SK-N-SH treated with all-trans-retinoic acid at 6 μM for 48 hours (cell line): ENCODE measurements around the gene OPRL1.

Experiments
- ATAC-seq: fragments of 200-7000 bp; cut with Tn5 transposase; 3 replicates; pipeline ENCODE4 v1.9.1; 2020; ENCODE audit warnings: mild to moderate bottlenecking, moderate library complexity
- ARNTL ChIP-seq: fragments of 450-650 bp; formaldehyde crosslinking; IDR thresholded peaks from 2 replicates; pipeline ENCODE4 v1.5.0; 2020; ENCODE audit warnings: low read depth, mild to moderate bottlenecking, moderate library complexity, borderline replicate concordance
- CREB5 ChIP-seq: fragments of 250-450 bp; sonication (Bioruptor Pico); IDR thresholded peaks from 2 replicates; pipeline ENCODE4 v1.5.1; 2020; ENCODE audit warnings: low read depth, mild to moderate bottlenecking, moderate library complexity
- CSDC2 ChIP-seq: fragments of 250-450 bp; sonication (Bioruptor Pico); IDR thresholded peaks from 2 replicates; pipeline ENCODE4 v1.5.0; 2020; ENCODE audit warnings: mild to moderate bottlenecking, moderate library complexity
- CSRNP3 ChIP-seq: fragments of 250-450 bp; sonication (Bioruptor Pico); IDR thresholded peaks from 2 replicates; pipeline ENCODE4 v1.5.1; 2021; ENCODE audit warnings: mild to moderate bottlenecking, moderate library complexity
- ESRRG ChIP-seq: fragments of 250-450 bp; sonication (Bioruptor Pico); IDR thresholded peaks from 2 replicates; pipeline ENCODE4 v1.6.1; 2021; ENCODE audit warnings: mild to moderate bottlenecking
- GLIS3 ChIP-seq: fragments of 250-450 bp; sonication (Bioruptor Pico); IDR thresholded peaks from 2 replicates; pipeline ENCODE4 v1.5.0; 2020; ENCODE audit warnings: mild to moderate bottlenecking, moderate library complexity
- ISL1 ChIP-seq: fragments of 250-450 bp; sonication (Bioruptor Pico); IDR thresholded peaks from 2 replicates; pipeline ENCODE4 v2.1.2; 2022; ENCODE audit warnings: mild to moderate bottlenecking, moderate library complexity
- OSR1 ChIP-seq: fragments of 250-450 bp; sonication (Bioruptor Pico); IDR thresholded peaks from 2 replicates; pipeline ENCODE4 v1.8.0; 2022; ENCODE audit warnings: moderate library complexity, mild to moderate bottlenecking, inconsistent platforms
- PATZ1 ChIP-seq: fragments of 250-450 bp; sonication (Bioruptor Pico); IDR thresholded peaks from 2 replicates; pipeline ENCODE4 v1.8.0; 2020; ENCODE audit warnings: mild to moderate bottlenecking, moderate library complexity, borderline replicate concordance
- POU6F1 ChIP-seq: fragments of 250-450 bp; sonication (Bioruptor Pico); IDR thresholded peaks from 2 replicates; pipeline ENCODE4 v1.8.0; 2021; ENCODE audit warnings: low read depth, mild to moderate bottlenecking, moderate library complexity, borderline replicate concordance
- PPARA ChIP-seq: fragments of 250-450 bp; sonication (Bioruptor Pico); IDR thresholded peaks from 2 replicates; pipeline ENCODE4 v1.5.0; 2020; ENCODE audit warnings: mild to moderate bottlenecking, borderline replicate concordance
- RARB ChIP-seq: fragments of 250-450 bp; sonication (Bioruptor Pico); IDR thresholded peaks from 2 replicates; pipeline ENCODE4 v1.8.0; 2021; ENCODE audit warnings: mild to moderate bottlenecking, moderate library complexity
- SNAI2 ChIP-seq: fragments of 250-450 bp; sonication (Bioruptor Pico); IDR thresholded peaks from 2 replicates; pipeline ENCODE4 v1.5.0; 2020; ENCODE audit warnings: mild to moderate bottlenecking, moderate library complexity
- TCF4 ChIP-seq: fragments of 250-450 bp; sonication (Bioruptor Pico); IDR thresholded peaks from 2 replicates; pipeline ENCODE4 v1.8.0; 2021; ENCODE audit warnings: mild to moderate bottlenecking, moderate library complexity, borderline replicate concordance
- TOX ChIP-seq: fragments of 250-450 bp; sonication (Bioruptor Pico); IDR thresholded peaks from 2 replicates; pipeline ENCODE4 v1.8.0; 2021; ENCODE audit warnings: mild to moderate bottlenecking, moderate library complexity, borderline replicate concordance
- TSHZ2 ChIP-seq: fragments of 250-450 bp; sonication (Bioruptor Pico); IDR thresholded peaks from 2 replicates; pipeline ENCODE4 v1.5.0; 2020; ENCODE audit warnings: mild to moderate bottlenecking, moderate library complexity
- ZFP3 ChIP-seq: fragments of 250-450 bp; sonication (Bioruptor Pico); IDR thresholded peaks from 2 replicates; pipeline ENCODE4 v1.5.0; 2020; ENCODE audit warnings: mild to moderate bottlenecking, moderate library complexity
- ZFP30 ChIP-seq: fragments of 450-650 bp; formaldehyde crosslinking; IDR thresholded peaks from 2 replicates; pipeline ENCODE4 v1.5.0; 2022; ENCODE audit warnings: mild to moderate bottlenecking, moderate library complexity
- ZNF565 ChIP-seq: fragments of 450-650 bp; formaldehyde crosslinking; conservative IDR thresholded peaks from 2 replicates; pipeline ENCODE4 v1.5.0; 2020; ENCODE audit warnings: low read depth, mild to moderate bottlenecking, moderate library complexity
- ZNF70 ChIP-seq: fragments of 450-650 bp; formaldehyde crosslinking; IDR thresholded peaks from 2 replicates; pipeline ENCODE4 v1.5.0; 2020; ENCODE audit warnings: mild to moderate bottlenecking, moderate library complexity
- ZNF8 ChIP-seq: fragments of 450-650 bp; formaldehyde crosslinking; IDR thresholded peaks from 2 replicates; pipeline ENCODE4 v1.5.0; 2020; ENCODE audit warnings: mild to moderate bottlenecking, moderate library complexity

OPRL1 gene

GRCh38 chr20:64077094-64077493 is 2.8 kb upstream of the OPRL1 start:
- no peak for ATAC-seq
- TF ChIP-seq PPARA (CRISPR knock-in tag): no peak
- TF ChIP-seq, all 23 proteins: peak for 0

GRCh38 chr20:64077541-64077875 is 2.4 kb upstream of the OPRL1 start:
- no peak for TF ChIP-seq CREB5
- TF ChIP-seq SNAI2 (CRISPR knock-in tag): no peak
- TF ChIP-seq ARNTL (CRISPR knock-in tag): no peak
- TF ChIP-seq TCF4 (CRISPR knock-in tag): no peak
- no peak for TF ChIP-seq GLIS3 (CRISPR knock-in tag)
- TF ChIP-seq POU6F1 (CRISPR knock-in tag): no peak
- no peak for TF ChIP-seq CSDC2 (CRISPR knock-in tag)
- TF ChIP-seq RARB (CRISPR knock-in tag): no peak
- no peak for TF ChIP-seq ZFP3
- TF ChIP-seq ZFP30 (CRISPR knock-in tag): no peak
- TF ChIP-seq ISL1 (CRISPR knock-in tag): no peak
- no peak for TF ChIP-seq TSHZ2 (CRISPR knock-in tag)
- no peak for TF ChIP-seq CSRNP3
- no peak for TF ChIP-seq PATZ1
- no peak for TF ChIP-seq ESRRG (CRISPR knock-in tag)
- TF ChIP-seq ZNF70: no peak
- TF ChIP-seq ZNF565 (CRISPR knock-in tag): no peak
- no peak for TF ChIP-seq TOX (CRISPR knock-in tag)
- no peak for TF ChIP-seq OSR1 (CRISPR knock-in tag)
- ATAC-seq: no peak

- no peak for ATAC-seq
- TF ChIP-seq CREB5: no peak
- no peak for TF ChIP-seq ZNF70
- no peak for TF ChIP-seq PATZ1
- no peak for TF ChIP-seq ZNF565 (CRISPR knock-in tag)
- no peak for TF ChIP-seq TOX (CRISPR knock-in tag)
- no peak for TF ChIP-seq ISL1 (CRISPR knock-in tag)
- no peak for TF ChIP-seq ZNF8 (CRISPR knock-in tag)
- TF ChIP-seq TSHZ2 (CRISPR knock-in tag): no peak
These were observed 1.9 kb upstream of the OPRL1 start for GRCh38 chr20:64077876-64078551.
